GM20431 (cell line): ENCODE results near the gene GBP7.

Experiments used
- in situ Hi-C: fragments of 300-500 bp; cut with MseI, MboI; formaldehyde crosslinking; loops from one replicate; pipeline ENCODE4 v1.15.0; 2020; ENCODE audit warnings: low sequenced_read_pairs; ENCODE audit not compliant: unreplicated experiment

Gene GBP7

GRCh38 chr1:89125913-89126580, 49.8 kb downstream of the GBP7 start, which contains the start of gene GBP2:
Gene GBP2 (minus strand): TSS chr1:89126114. CDS start chr1:89121966, 4,148 bp downstream.
- in situ Hi-C loops: no loop called here

GRCh38 chr1:89125240-89125912, 50.4 kb downstream of the GBP7 start:
- in situ Hi-C loops: no loop called here

GRCh38 chr1:89121641-89122040, 54.2 kb downstream of the GBP7 start:
- in situ Hi-C loops: no loop called here

- in situ Hi-C loops: no loop called here
These were observed 61.1 kb downstream of the GBP7 start for GRCh38 chr1:89114662-89115061.

GRCh38 chr1:89112871-89113613, 62.8 kb downstream of the GBP7 start:
- in situ Hi-C loops: no loop called here

GRCh38 chr1:89104687-89105086, 71.1 kb downstream of the GBP7 start:
- in situ Hi-C loops: no loop called here

- in situ Hi-C loops: no loop called here
These were observed 71.7 kb downstream of the GBP7 start for GRCh38 chr1:89104147-89104546.

GRCh38 chr1:89102021-89102420, 73.8 kb downstream of the GBP7 start:
- in situ Hi-C loops: no loop called here

- in situ Hi-C loops: no loop called here
These were observed 75.4 kb downstream of the GBP7 start for GRCh38 chr1:89100412-89100811.

- in situ Hi-C loops: no loop called here
These were observed 76.9 kb downstream of the GBP7 start for GRCh38 chr1:89098857-89099256.

GRCh38 chr1:89095737-89096136, 80.1 kb downstream of the GBP7 start:
- in situ Hi-C loops: no loop called here

- in situ Hi-C loops: no loop called here
These were observed 85.8 kb downstream of the GBP7 start for GRCh38 chr1:89089962-89090361.

- in situ Hi-C loops: no loop called here
These were observed 87.2 kb downstream of the GBP7 start for GRCh38 chr1:89088572-89088971.

- in situ Hi-C loops: no loop called here
These were observed 88.6 kb downstream of the GBP7 start for GRCh38 chr1:89087241-89087640.

GRCh38 chr1:89085781-89086180, 90.0 kb downstream of the GBP7 start:
- in situ Hi-C loops: no loop called here
